Measurements from ENCODE around the gene MRPS12. TPM values are rescaled to one million over a fixed set of nuclear protein-coding genes. Genes with fewer than 3 reads are reported as not detected.

MRPS12 gene
- total and polyA plus RNA-seq, 2 experiments from 2014 or later, result 33.5 to 68.9 TPM

- Histone ChIP-seq H3K4me1 (ENCODE audit: insufficient read depth) (peaks cover 6% of the 10 kb centered on the region; the same call in 1 of the 2 replicates), H3K79me2 (ENCODE audit: insufficient read depth) (no peaks in the 10 kb centered on the region), H3F3A (ENCODE audit: insufficient read depth) (0 out of 2 replicates have a peak, but pooled peaks cover 9% of the 10 kb centered on the region), H3K4me3 (no peak overlapping the region), H3K9me2 (ENCODE audit: insufficient read depth) (no peaks in the 10 kb centered on the region), H3K9ac (no peak overlapping the region), H3K36me3 (ENCODE audit: low read depth) (no peaks in the 10 kb centered on the region), H3K9me3 (ENCODE audit: low read depth) (no peaks in the 10 kb centered on the region), H2AFZ (no peak overlapping the region), H3K4me2 (ENCODE audit: unreplicated experiment) (no peak overlapping the region), H3K27me3 (replicated peaks; ENCODE audit: insufficient read depth) (no peaks in the 10 kb centered on the region), H4K20me1 (ENCODE audit: insufficient read depth) (no peaks in the 10 kb centered on the region), H3K27ac (no peak overlapping the region)
- no peak for DNase-seq
- WGBS, 2 experiments (ENCODE audit: low coverage in 1 of 2, low lambda C conversion rate in 2 of 2, missing lambda C conversion rate in 2 of 2), result 78 to 79% methylated on average over 8 to 10 of the region's 10 CpGs
- in situ Hi-C loops (cut with MboI), result no loop called here
- TF ChIP-seq EZH2phosphoT487 (IDR thresholded peaks at IDR 0.05; ENCODE audit: insufficient read depth, low read depth) (no peak), EZH2 (IDR thresholded peaks at IDR 0.05; ENCODE audit: insufficient read depth, poor library complexity, severe bottlenecking) (no peak)
Measured at GRCh38 chr19:38980583-38981374, 50.0 kb downstream of the MRPS12 start.

Other genes starting within 250 kb of the MRPS12 start
- 0.11 and 0.89 TPM in 2 replicates for gene CAPN12, start 186.5 kb upstream of the MRPS12 start, total RNA-seq (2014; rRNA removed; shearing (Covaris generic))
- gene CAPN12, start 186.5 kb upstream of the MRPS12 start, polyA plus RNA-seq (2016; fragmentation: Nextera tagmentation; extraction: Ambion mirVana), result 0.21 and 0.30 TPM in 2 replicates
- not detected in 2 replicates for gene LGALS7, start 157.4 kb upstream of the MRPS12 start, total RNA-seq (2014; rRNA removed; shearing (Covaris generic))
- gene LGALS7, start 157.4 kb upstream of the MRPS12 start, polyA plus RNA-seq (2016; fragmentation: Nextera tagmentation; extraction: Ambion mirVana), result not detected in 2 replicates
- not detected in 2 replicates for gene LGALS7B, start 141.7 kb upstream of the MRPS12 start, total RNA-seq (2014; rRNA removed; shearing (Covaris generic))
- gene LGALS7B, start 141.7 kb upstream of the MRPS12 start, polyA plus RNA-seq (2016; fragmentation: Nextera tagmentation; extraction: Ambion mirVana), result not detected in 2 replicates
- gene LGALS4, start 118.0 kb upstream of the MRPS12 start, total RNA-seq (2014; rRNA removed; shearing (Covaris generic)), result not detected in 2 replicates
- 0.19 TPM in 1 of 2 replicates, not detected in the other for gene LGALS4, start 118.0 kb upstream of the MRPS12 start, polyA plus RNA-seq (2016; fragmentation: Nextera tagmentation; extraction: Ambion mirVana)
- 29.7 and 31.6 TPM in 2 replicates for gene ECH1, start 99.2 kb upstream of the MRPS12 start, total RNA-seq (2014; rRNA removed; shearing (Covaris generic))
- gene ECH1, start 99.2 kb upstream of the MRPS12 start, polyA plus RNA-seq (2016; fragmentation: Nextera tagmentation; extraction: Ambion mirVana), result 106 and 107 TPM in 2 replicates
- gene HNRNPL, start 81.0 kb upstream of the MRPS12 start, total RNA-seq (2014; rRNA removed; shearing (Covaris generic)), result 208 and 245 TPM in 2 replicates
- 123 and 126 TPM in 2 replicates for gene HNRNPL, start 81.0 kb upstream of the MRPS12 start, polyA plus RNA-seq (2016; fragmentation: Nextera tagmentation; extraction: Ambion mirVana)
- gene RINL, start 52.7 kb upstream of the MRPS12 start, total RNA-seq (2014; rRNA removed; shearing (Covaris generic)), result 1.0 and 5.8 TPM in 2 replicates
- gene RINL, start 52.7 kb upstream of the MRPS12 start, polyA plus RNA-seq (2016; fragmentation: Nextera tagmentation; extraction: Ambion mirVana), result 2.0 and 2.6 TPM in 2 replicates
- gene SIRT2, start 31.3 kb upstream of the MRPS12 start, total RNA-seq (2014; rRNA removed; shearing (Covaris generic)), result 57.9 and 64.4 TPM in 2 replicates
- gene SIRT2, start 31.3 kb upstream of the MRPS12 start, polyA plus RNA-seq (2016; fragmentation: Nextera tagmentation; extraction: Ambion mirVana), result 41.3 and 44.7 TPM in 2 replicates
- 15.4 and 18.0 TPM in 2 replicates for gene NFKBIB, start 31.0 kb upstream of the MRPS12 start, total RNA-seq (2014; rRNA removed; shearing (Covaris generic))
- gene NFKBIB, start 31.0 kb upstream of the MRPS12 start, polyA plus RNA-seq (2016; fragmentation: Nextera tagmentation; extraction: Ambion mirVana), result 11.9 and 12.8 TPM in 2 replicates
- gene CCER2, start 18.8 kb upstream of the MRPS12 start, total RNA-seq (2014; rRNA removed; shearing (Covaris generic)), result not detected in 2 replicates
- not detected in 2 replicates for gene CCER2, start 18.8 kb upstream of the MRPS12 start, polyA plus RNA-seq (2016; fragmentation: Nextera tagmentation; extraction: Ambion mirVana)
- 18.0 and 33.2 TPM in 2 replicates for gene SARS2, start 181 bp upstream of the MRPS12 start, total RNA-seq (2014; rRNA removed; shearing (Covaris generic))
- gene SARS2, start 181 bp upstream of the MRPS12 start, polyA plus RNA-seq (2016; fragmentation: Nextera tagmentation; extraction: Ambion mirVana), result 18.4 and 20.0 TPM in 2 replicates
- gene FBXO17, start 44.8 kb downstream of the MRPS12 start, total RNA-seq (2014; rRNA removed; shearing (Covaris generic)), result 36.4 and 47.6 TPM in 2 replicates
- 30.3 and 30.9 TPM in 2 replicates for gene FBXO17, start 44.8 kb downstream of the MRPS12 start, polyA plus RNA-seq (2016; fragmentation: Nextera tagmentation; extraction: Ambion mirVana)
- gene FBXO27, start 101.6 kb downstream of the MRPS12 start, total RNA-seq (2014; rRNA removed; shearing (Covaris generic)), result 0.54 and 2.8 TPM in 2 replicates
- 2.1 and 4.0 TPM in 2 replicates for gene FBXO27, start 101.6 kb downstream of the MRPS12 start, polyA plus RNA-seq (2016; fragmentation: Nextera tagmentation; extraction: Ambion mirVana)
- not detected in 2 replicates for gene ACP7, start 153.4 kb downstream of the MRPS12 start, total RNA-seq (2014; rRNA removed; shearing (Covaris generic))
- gene ACP7, start 153.4 kb downstream of the MRPS12 start, polyA plus RNA-seq (2016; fragmentation: Nextera tagmentation; extraction: Ambion mirVana), result 0.30 and 0.47 TPM in 2 replicates
- 6.8 and 10.9 TPM in 2 replicates for gene PAK4, start 194.8 kb downstream of the MRPS12 start, total RNA-seq (2014; rRNA removed; shearing (Covaris generic))
- gene PAK4, start 194.8 kb downstream of the MRPS12 start, polyA plus RNA-seq (2016; fragmentation: Nextera tagmentation; extraction: Ambion mirVana), result 20.1 and 21.1 TPM in 2 replicates

All from GM23248 (cell line).